WERI-Rb-1 (cell line): ENCODE results near the gene ATG5.
A peak's percentile ranks its signal among the peaks of the same experiment; 100 is the strongest.

Source experiments
- DNase-seq: peaks from one replicate; pipeline ENCODE4 v3.0.0-alpha.2; 2020
- H3K27ac ChIP-seq: fragments of 250-450 bp; sonication (Bioruptor Pico); 2 replicates; pipeline ENCODE4 v1.5.1; 2020; ENCODE audit warnings: mild to moderate bottlenecking, moderate library complexity
- H3K27me3 ChIP-seq: fragments of 250-450 bp; sonication (Bioruptor Pico); 2 replicates; pipeline ENCODE4 v1.5.1; 2021; ENCODE audit warnings: mild to moderate bottlenecking, low read depth, moderate library complexity; ENCODE audit not compliant: insufficient read depth, severe bottlenecking
- H3K36me3 ChIP-seq: fragments of 250-450 bp; sonication (Bioruptor Pico); 2 replicates; pipeline ENCODE4 v1.5.1; 2020; ENCODE audit warnings: mild to moderate bottlenecking, moderate library complexity
- H3K4me3 ChIP-seq: 2 replicates; pipeline ENCODE4 v1.5.1; 2011; ENCODE audit warnings: low read depth, mild to moderate bottlenecking, control low read depth, low read length
- H3K9me3 ChIP-seq: fragments of 250-450 bp; sonication (Bioruptor Pico); 2 replicates; pipeline ENCODE4 v1.5.1; 2021; ENCODE audit warnings: mild to moderate bottlenecking, moderate library complexity; ENCODE audit not compliant: severe bottlenecking
- CTCF ChIP-seq: IDR thresholded peaks from 2 replicates; pipeline ENCODE4 v1.5.1; 2011; ENCODE audit warnings: low read depth, mild to moderate bottlenecking, control low read depth, inconsistent platforms, low read length

ATG5 gene

DNA sequence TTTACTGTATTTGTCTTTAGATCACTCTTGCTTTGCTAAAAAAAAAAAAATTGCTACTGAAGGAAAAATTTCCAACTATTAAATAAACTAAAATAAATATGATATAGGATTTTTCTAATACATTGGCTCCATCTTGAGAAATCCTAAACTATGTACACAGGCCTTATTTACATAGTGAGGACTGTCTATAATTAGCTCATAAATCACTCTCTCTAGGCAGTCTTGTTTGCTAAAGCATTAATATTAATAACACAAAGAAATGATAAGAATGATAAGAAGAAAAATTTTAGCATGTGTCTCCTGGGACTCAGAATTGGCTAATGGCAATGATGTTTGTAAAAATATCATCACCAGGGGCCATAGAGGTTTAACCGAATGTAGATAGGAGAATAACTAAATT is 21.7 kb upstream of the ATG5 start:
- H3K27me3 ChIP-seq: no peaks in the 10 kb centered on the region
- DNase-seq: no peak
- H3K9me3 ChIP-seq: no peaks in the 10 kb centered on the region
- no peak overlapping the region for H3K4me3 ChIP-seq
- no peak for TF ChIP-seq CTCF
- no peak overlapping the region for H3K27ac ChIP-seq
- H3K36me3 ChIP-seq: no peaks in the 10 kb centered on the region

GRCh38 chr6:106339334-106340029 is 13.9 kb upstream of the ATG5 start:
- Histone ChIP-seq H3K27ac (no peak overlapping the region), H3K4me3 (no peak overlapping the region), H3K27me3 (no peaks in the 10 kb centered on the region), H3K9me3 (no peaks in the 10 kb centered on the region), H3K36me3 (no peaks in the 10 kb centered on the region)
- DNase-seq: peak; percentile 69
- TF ChIP-seq CTCF: peak; percentile 82

- H3K27me3 ChIP-seq: no peaks in the 10 kb centered on the region
Measured at GRCh38 chr6:106334646-106335448, 9.3 kb upstream of the ATG5 start.

GRCh38 chr6:106324726-106325335 is 729 bp downstream of the ATG5 start:
- H3K36me3 ChIP-seq: no peaks in the 10 kb centered on the region
- no peaks in the 10 kb centered on the region for H3K9me3 ChIP-seq
- peak overlapping the region; percentile 80 for H3K27ac ChIP-seq
- H3K4me3 ChIP-seq: peak overlapping the region; percentile 92
- no peak for TF ChIP-seq CTCF
- no peak for DNase-seq
- H3K27me3 ChIP-seq: no peaks in the 10 kb centered on the region

More at GRCh38 chr6:106334646-106335448, 9.3 kb upstream of the ATG5 start:
- no peak overlapping the region for H3K27ac ChIP-seq
- no peaks in the 10 kb centered on the region for H3K9me3 ChIP-seq
- no peak overlapping the region for H3K4me3 ChIP-seq
- H3K36me3 ChIP-seq: no peaks in the 10 kb centered on the region
- DNase-seq: peak; percentile 56
- TF ChIP-seq CTCF: peak; percentile 43; the same call in 1 of the 2 replicates

GRCh38 chr6:106321940-106322339 is 3.6 kb downstream of the ATG5 start:
- H3K27ac ChIP-seq: no peak overlapping the region
- H3K4me3 ChIP-seq: no peak overlapping the region
- no peak for DNase-seq
- no peaks in the 10 kb centered on the region for H3K9me3 ChIP-seq
- TF ChIP-seq CTCF: no peak
- H3K27me3 ChIP-seq: no peaks in the 10 kb centered on the region
- no peaks in the 10 kb centered on the region for H3K36me3 ChIP-seq
